T-helper 2 cell (primary cell): ENCODE measurements around the gene GRM8.

ENCODE experiments used
- DNase-seq, 5 experiments: peaks; one replicate each; pipeline versions ENCODE4 v3.0.0 to v3.0.0-alpha.2; 2012 to 2022

Gene GRM8

DNA sequence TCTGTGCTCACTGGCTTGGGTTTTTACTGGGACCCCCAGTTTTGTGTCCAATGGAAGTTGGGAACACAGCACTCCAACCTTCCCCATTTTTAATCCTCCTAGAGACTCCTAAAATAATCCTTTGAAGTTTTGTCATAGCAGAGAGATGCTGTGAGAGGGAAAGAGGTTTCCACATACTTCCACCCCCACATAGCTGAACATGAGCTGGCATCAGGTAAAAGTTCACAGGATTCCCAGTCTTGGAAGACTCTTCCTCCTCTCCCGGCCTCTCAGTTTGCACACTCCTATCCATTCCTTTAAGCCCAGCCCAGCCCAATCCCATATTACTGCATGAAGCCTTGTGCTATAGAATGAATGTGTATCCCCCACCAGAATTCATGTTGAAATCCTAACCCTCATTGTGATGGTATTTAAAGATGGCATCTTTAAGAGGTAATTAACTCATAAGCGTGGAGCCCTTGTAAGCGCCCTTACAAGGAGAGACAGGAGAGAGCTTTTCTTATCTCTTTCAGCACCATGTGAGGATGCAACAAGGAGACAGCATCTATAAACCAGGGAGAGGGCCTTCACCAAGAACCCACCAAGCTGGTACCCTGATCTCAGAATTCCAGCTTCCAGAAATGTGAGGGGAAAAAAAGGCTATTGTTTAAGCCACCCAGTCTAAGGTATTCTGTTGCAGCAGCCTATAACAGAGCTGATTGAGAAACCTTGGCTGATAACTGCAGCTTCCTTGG lies 22.4 kb downstream of the GRM8 start:
- no peak for DNase-seq

DNA sequence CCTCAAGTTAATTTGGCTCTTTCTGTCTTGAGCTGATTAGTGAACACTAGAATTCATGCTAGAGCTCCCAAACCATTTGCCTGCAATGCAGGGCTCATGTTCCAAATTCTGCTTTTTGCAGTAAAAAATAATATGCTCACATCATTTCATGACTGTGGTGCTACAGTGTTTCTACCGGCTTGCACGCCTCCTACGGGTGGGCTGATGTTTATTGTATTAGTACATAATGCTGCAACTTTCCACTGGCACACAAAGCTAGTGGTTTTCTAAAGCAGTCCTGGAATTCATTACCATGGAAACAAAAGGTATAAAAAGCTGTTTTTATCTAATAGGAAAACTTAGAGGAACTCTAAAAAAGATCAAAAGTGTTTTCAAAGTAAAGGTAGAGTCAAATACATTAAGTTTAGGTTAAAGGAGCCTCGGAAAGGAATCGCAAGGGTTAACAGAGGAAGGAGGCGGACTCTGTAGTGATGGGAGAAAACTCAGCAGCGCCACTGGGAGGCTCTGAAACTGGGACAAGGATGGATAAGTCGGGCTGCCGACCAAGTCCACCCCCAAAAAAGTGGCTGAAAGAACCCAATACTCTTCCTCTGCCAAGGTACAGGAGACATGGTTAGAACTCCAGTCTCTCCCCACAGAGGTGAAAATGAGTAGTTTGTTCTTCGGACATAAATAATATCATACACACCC lies 25.9 kb downstream of the GRM8 start:
- DNase-seq, result no peak

GRCh38 chr7:127221731-127222130 lies 31.0 kb downstream of the GRM8 start:
- no peak for DNase-seq

- DNase-seq, result no peak
Observed at GRCh38 chr7:127214956-127215718, 37.6 kb downstream of the GRM8 start.

DNA sequence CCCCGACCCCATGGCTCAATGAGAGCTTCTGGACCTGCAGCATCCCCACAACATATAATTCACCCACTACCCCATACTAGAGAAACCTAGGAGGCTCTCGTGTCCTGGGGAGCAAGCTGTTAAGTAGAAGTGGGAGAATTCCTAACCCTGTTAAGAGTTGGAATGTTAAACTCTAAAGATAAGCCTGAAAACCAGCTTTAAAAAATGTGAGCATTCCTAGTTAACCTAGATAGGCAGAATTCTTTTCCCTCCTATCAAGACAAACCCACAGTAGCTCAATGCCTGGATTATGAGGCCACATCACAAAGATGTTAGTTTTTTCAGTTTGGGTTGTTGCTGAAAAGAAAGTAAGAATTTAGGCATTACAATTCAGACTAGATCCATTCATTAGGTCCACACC lies 42.9 kb downstream of the GRM8 start:
- no peak for DNase-seq

DNA sequence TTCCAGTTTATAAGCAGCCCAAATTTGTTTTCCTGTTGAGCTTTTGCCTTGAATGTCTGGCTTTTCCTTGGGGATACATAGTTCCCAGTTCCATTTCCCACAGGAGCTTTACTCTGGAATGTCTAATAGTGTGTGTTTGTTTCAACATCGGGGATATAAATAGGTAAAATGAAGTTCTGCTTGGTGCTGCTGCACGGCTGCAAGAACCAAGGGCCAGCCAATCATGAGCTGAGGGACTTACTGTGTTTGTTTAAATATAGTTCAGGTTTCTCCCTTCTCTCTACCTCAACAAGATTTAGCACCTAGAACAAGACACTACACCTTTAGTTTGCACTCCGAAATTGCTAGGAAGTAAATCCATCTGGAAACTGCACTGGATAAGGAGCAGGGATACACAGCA lies 43.9 kb downstream of the GRM8 start:
- DNase-seq, result no peak

DNA sequence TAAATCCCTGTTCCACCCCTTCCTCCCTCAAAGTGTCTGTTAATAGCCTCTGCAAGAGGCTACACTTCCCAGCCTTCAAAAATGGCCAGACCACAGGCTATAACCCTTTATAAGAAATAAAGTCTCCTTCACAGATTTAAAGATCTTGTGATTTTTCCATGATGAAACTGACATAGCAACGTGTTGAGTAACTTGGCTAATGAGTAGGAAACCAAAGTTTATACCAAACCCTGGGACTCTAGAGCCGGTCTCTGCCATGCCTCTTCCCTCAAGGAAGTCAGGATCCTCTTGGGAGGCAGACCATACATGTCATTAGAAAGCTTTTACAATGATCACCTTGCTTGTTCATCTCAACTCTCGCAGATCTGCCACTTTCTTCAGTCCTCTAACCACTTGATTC lies 44.4 kb downstream of the GRM8 start:
- DNase-seq, result no peak

DNA sequence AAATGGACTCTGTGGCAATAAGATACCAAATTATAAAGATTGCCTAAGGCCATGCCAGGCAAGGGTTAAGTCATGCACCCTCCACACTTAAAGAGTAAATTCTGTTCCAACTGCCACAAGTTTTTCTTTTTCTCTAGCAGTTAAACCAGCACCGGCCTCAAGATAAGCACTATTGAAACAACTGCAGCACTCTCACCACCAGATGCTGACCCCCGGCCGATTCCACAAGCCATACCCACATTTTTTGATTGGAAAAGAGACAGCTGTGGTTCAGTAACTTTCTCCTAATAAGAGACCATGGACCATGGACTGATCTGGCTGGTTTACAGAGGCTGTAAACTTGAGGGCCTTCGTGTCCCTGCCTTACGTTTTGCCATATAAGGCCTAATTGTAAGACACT lies 44.9 kb downstream of the GRM8 start:
- no peak for DNase-seq

GRCh38 chr7:127207230-127207629 lies 45.5 kb downstream of the GRM8 start:
- no peak for DNase-seq

- DNase-seq, result no peak
Observed at GRCh38 chr7:127194571-127194970, 58.2 kb downstream of the GRM8 start.

DNA sequence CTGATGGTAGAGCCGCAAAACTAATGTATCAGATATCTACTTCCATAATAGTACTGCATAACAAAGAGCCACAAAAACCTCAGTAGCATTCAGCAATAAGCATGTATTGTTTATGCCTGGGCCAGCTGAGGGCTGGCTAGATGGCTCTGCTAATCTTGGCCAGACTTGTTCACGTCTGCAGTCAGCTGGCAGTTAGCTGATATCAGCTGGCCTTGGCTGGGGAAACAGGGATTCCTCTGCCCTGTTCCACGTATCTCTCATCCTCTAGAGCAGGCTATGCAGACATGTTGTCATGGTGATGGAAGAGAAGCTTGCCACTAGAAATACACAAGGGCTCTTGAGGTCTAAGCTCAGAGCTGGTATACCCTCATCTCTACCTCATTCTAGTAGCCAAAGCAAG lies 62.9 kb downstream of the GRM8 start:
- DNase-seq, result no peak

DNA sequence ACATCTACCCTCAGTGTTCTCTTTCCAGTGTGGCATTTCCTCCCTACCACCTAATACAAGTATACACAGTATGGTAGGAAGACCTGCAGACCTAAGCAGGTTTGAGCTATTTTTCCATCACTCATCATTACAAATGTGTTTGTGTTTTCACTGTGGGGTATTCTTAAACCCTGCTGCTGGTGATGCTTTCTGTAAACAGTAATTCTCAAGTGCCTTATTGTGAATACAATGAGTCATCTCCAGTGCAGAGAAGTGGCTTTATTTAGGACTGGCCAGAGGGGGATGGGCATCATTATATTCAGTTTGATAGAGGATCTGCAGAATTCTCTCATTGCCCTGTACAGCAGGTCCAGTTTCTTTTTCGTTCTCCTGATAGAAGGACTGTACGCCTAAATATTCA lies 63.7 kb downstream of the GRM8 start:
- DNase-seq, result no peak

- peak in 1 of 5 experiments; percentile 44 for DNase-seq
Observed at GRCh38 chr7:127187740-127188139, 65.0 kb downstream of the GRM8 start.

- DNase-seq, result no peak
Observed at GRCh38 chr7:127186686-127187085, 66.1 kb downstream of the GRM8 start.

- no peak for DNase-seq
Observed at GRCh38 chr7:127177156-127177555, 75.6 kb downstream of the GRM8 start.

DNA sequence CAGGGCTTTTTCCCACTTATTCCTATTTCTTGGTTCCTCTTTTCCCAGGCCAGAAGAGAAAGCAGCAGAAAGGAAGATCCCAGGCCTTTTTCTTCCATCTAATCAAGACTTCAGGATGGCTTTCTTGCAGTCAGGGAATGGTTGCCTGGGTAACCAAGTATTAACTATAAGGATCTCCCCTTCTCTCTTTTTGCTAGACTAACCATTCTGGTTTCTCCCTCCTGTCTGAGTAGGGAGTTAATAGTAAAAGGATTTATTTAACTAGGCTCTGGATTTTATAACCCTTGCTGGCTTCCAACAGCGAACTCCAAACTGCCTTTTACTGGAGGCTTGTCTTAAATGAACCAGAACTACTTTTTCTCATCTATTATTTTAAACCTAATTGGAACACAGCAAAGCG lies 90.4 kb downstream of the GRM8 start:
- no peak for DNase-seq

DNA sequence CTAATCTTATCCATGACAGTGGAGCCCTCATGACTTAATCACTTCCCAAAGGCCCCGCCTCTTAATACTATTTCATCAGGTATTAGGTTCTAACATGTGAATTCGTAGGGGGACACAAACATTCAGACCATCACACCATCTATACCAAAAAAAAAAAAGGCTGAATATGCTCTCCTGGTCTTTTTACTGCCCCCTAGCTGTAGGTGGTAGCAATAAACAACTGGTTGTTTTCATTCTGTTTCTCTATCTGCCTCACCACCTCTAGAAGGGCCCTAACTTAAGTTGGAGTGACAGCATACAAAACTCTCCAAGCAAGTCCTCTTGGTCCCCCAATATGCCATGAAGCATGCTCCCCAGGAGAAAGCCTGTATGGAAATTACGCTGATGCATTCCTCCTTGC lies 94.1 kb downstream of the GRM8 start:
- DNase-seq, result peak in 1 of 5 experiments; percentile 7

- no peak for DNase-seq
Observed at GRCh38 chr7:127154958-127155357, 97.8 kb downstream of the GRM8 start.

GRCh38 chr7:127154101-127154500 lies 98.6 kb downstream of the GRM8 start:
- no peak for DNase-seq

DNA sequence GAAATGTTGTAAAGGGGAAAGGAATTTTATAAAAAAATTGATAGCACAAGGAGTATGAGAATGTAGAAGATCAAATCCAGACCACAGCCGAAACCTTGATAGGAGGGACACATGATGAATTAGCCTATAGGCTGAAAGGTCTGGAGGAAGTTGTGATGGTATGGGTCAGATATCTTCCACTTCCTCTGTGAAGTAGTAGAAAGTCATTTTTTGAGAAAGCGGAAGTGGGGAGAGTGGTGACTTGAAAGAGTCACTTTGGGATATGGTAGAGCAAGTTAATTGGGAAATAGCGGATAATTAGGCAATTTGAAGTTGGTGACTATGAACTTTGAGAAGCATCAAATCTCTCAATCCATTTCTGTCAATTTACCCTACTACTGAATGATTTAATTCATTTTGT lies 99.4 kb downstream of the GRM8 start:
- DNase-seq, result no peak

DNA sequence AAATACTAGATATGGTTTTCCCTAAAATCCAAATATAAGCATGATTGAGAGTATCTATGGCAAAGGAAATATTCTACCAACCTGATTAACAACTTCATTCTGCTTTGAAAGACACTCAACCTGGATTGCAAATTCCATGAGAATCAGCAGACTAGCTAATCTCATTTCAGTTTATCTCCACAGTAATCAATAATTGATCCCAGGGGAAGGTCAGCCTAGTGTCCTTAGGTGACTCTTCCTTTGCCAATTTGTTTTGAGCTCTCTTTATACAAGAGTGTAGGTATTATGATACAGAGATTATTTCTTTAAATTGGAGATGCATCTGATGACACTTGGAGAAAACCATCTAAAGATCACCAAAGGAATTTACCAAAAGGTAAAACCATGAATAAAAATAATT lies 100.3 kb downstream of the GRM8 start:
- DNase-seq, result no peak

GRCh38 chr7:127151379-127151778 lies 101.4 kb downstream of the GRM8 start:
- no peak for DNase-seq

DNA sequence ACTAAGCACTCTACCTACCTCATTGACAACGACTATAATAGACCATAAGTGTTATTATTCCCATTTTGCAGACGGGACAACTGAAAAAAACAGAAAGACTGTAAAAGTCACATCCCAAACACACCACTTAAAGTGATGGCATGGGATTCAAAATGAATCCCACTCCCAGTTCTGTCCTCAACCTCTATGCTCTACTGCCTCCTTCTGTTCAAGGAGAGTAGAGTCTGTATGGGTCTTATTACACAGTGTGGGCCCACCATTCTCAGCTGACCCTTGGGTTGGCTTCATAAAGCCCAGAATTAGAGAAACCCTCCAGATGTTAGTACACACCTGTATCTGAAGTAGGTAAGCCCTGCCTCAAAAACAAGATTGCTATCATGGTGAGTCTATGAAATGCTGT lies 102.2 kb downstream of the GRM8 start:
- DNase-seq, result no peak
